KMS-11 (cell line): Measurements from ENCODE around the gene SLC7A7.
"Not testable (repeated sequence)": the region's sequence is repeated elsewhere in the genome, so short reads cannot be mapped to it uniquely, and the experiment has no call there.

ENCODE experiments used
- H2AFZ ChIP-seq: fragments of 200-600 bp; sonication (generic); 2 replicates; pipeline ENCODE4 v1.6.1; 2016; ENCODE audit warnings: antibody characterized with exemption, mixed run types, low read depth
- H3K27ac ChIP-seq: fragments of 200-600 bp; sonication (generic); 2 replicates; pipeline ENCODE4 v1.6.1; 2016; ENCODE audit warnings: mild to moderate bottlenecking, mixed run types
- H3K27me3 ChIP-seq: fragments of 200-600 bp; sonication (generic); 2 replicates; pipeline ENCODE4 v1.6.1; 2017; ENCODE audit warnings: mild to moderate bottlenecking, low read depth, mixed run types, moderate library complexity; ENCODE audit not compliant: insufficient read depth
- H3K36me3 ChIP-seq: fragments of 200-600 bp; sonication (generic); 2 replicates; pipeline ENCODE4 v1.6.1; 2017; ENCODE audit warnings: mild to moderate bottlenecking, mixed run types; ENCODE audit not compliant: insufficient read depth
- H3K4me1 ChIP-seq: fragments of 200-600 bp; sonication (generic); 2 replicates; pipeline ENCODE4 v1.6.1; 2016; ENCODE audit warnings: mild to moderate bottlenecking, low read depth, mixed run types; ENCODE audit not compliant: poor library complexity, severe bottlenecking
- H3K4me2 ChIP-seq: fragments of 200-600 bp; sonication (generic); 2 replicates; pipeline ENCODE4 v1.7.0; 2016; ENCODE audit warnings: mild to moderate bottlenecking, mixed run types
- H3K4me3 ChIP-seq: fragments of 200-600 bp; sonication (generic); IDR thresholded peaks from 2 replicates; pipeline ENCODE4 v1.6.1; 2017; ENCODE audit warnings: low read depth, low read length, mixed read lengths; ENCODE audit not compliant: insufficient read depth
- H3K79me2 ChIP-seq: fragments of 200-600 bp; sonication (generic); 2 replicates; pipeline ENCODE4 v1.6.1; 2016; ENCODE audit warnings: low read depth, mixed run types; ENCODE audit not compliant: insufficient read depth
- H3K9ac ChIP-seq: fragments of 200-600 bp; sonication (generic); 2 replicates; pipeline ENCODE4 v1.6.1; 2016; ENCODE audit warnings: mild to moderate bottlenecking, mixed run types
- H4K20me1 ChIP-seq: fragments of 200-600 bp; sonication (generic); 2 replicates; pipeline ENCODE4 v1.6.1; 2016; ENCODE audit warnings: mild to moderate bottlenecking, mixed run types; ENCODE audit not compliant: insufficient read depth
- CTCF ChIP-seq: fragments of 200-600 bp; sonication (generic); conservative IDR thresholded peaks from 2 replicates; pipeline ENCODE4 v1.6.1; 2017; ENCODE audit warnings: low read depth, mild to moderate bottlenecking, antibody characterized with exemption, low read length, moderate library complexity, mixed read lengths

The SLC7A7 gene

GRCh38 chr14:22780941-22781300 is 34.3 kb downstream of the SLC7A7 start:
- no peak overlapping the region for H2AFZ ChIP-seq
- peaks cover 40% of the 10 kb centered on the region for H3K4me1 ChIP-seq
- no peak overlapping the region for H3K4me2 ChIP-seq

GRCh38 chr14:22780105-22780679 is 35.0 kb downstream of the SLC7A7 start:
- H3K27me3 ChIP-seq: no peaks in the 10 kb centered on the region
- no peak overlapping the region for H2AFZ ChIP-seq
- no peak overlapping the region for H3K4me2 ChIP-seq
- TF ChIP-seq CTCF: no peak
- H4K20me1 ChIP-seq: no peaks in the 10 kb centered on the region
- H3K4me1 ChIP-seq: peaks cover 40% of the 10 kb centered on the region
- H3K4me3 ChIP-seq: no peak overlapping the region
- no peaks in the 10 kb centered on the region for H3K36me3 ChIP-seq
- no peaks in the 10 kb centered on the region for H3K79me2 ChIP-seq
- H3K9ac ChIP-seq: no peak overlapping the region
- H3K27ac ChIP-seq: no peak overlapping the region

More at GRCh38 chr14:22780941-22781300, 34.3 kb downstream of the SLC7A7 start:
- no peak for TF ChIP-seq CTCF
- Histone ChIP-seq H3K27me3 (no peaks in the 10 kb centered on the region), H3K27ac (peak overlapping the region; percentile 33; the same call in 1 of the 2 replicates), H3K4me3 (no peak overlapping the region), H3K79me2 (no peaks in the 10 kb centered on the region), H4K20me1 (no peaks in the 10 kb centered on the region), H3K9ac (no peak overlapping the region), H3K36me3 (no peaks in the 10 kb centered on the region)

GRCh38 chr14:22778084-22778483 is 37.2 kb downstream of the SLC7A7 start:
- Histone ChIP-seq H3K27me3 (no peaks in the 10 kb centered on the region), H4K20me1 (no peaks in the 10 kb centered on the region), H3K4me1 (peaks cover 33% of the 10 kb centered on the region), H3K9ac (no peak overlapping the region), H3K79me2 (no peaks in the 10 kb centered on the region), H2AFZ (no peak overlapping the region), H3K36me3 (0 out of 2 replicates have a peak, but pooled peaks cover 3% of the 10 kb centered on the region), H3K27ac (peak overlapping the region; percentile 11; the same call in 1 of the 2 replicates), H3K4me2 (no peak overlapping the region), H3K4me3 (no peak overlapping the region)
- TF ChIP-seq CTCF: no peak

- H3K36me3 ChIP-seq: not testable (repeated sequence)
Measured at GRCh38 chr14:22776849-22777248, 38.4 kb downstream of the SLC7A7 start.

GRCh38 chr14:22776215-22776614 is 39.0 kb downstream of the SLC7A7 start:
- Histone ChIP-seq H3K36me3 (0 out of 2 replicates have a peak, but pooled peaks cover 11% of the 10 kb centered on the region), H3K79me2 (no peaks in the 10 kb centered on the region), H3K27ac (no peak overlapping the region), H3K4me2 (no peak overlapping the region), H3K4me1 (peaks cover 25% of the 10 kb centered on the region), H3K9ac (no peak overlapping the region), H4K20me1 (no peaks in the 10 kb centered on the region), H3K27me3 (no peaks in the 10 kb centered on the region), H3K4me3 (no peak overlapping the region), H2AFZ (no peak overlapping the region)
- no peak for TF ChIP-seq CTCF

More at GRCh38 chr14:22776849-22777248, 38.4 kb downstream of the SLC7A7 start:
- not testable (repeated sequence) for H3K4me2 ChIP-seq, H3K27me3 ChIP-seq, H3K27ac ChIP-seq, H3K9ac ChIP-seq, H4K20me1 ChIP-seq, H3K79me2 ChIP-seq, H2AFZ ChIP-seq, H3K4me3 ChIP-seq
- H3K4me1 ChIP-seq: peaks cover 31% of the 10 kb centered on the region
